Measurements from ENCODE around the gene PARP9. TPM values are rescaled to one million over a fixed set of nuclear protein-coding genes. Genes with fewer than 3 reads are reported as not detected.

The PARP9 gene
- total RNA-seq, 1 experiment from 2014 or later = 1.8 TPM

- H3K4me1 Mint-ChIP-seq = peaks cover 52% of the 10 kb centered on the region
- ATAC-seq (no peak), DNase-seq (ENCODE audit: low spot score) (no peak)
- H3K27ac Mint-ChIP-seq = no peak overlapping the region
- POLR2A ChIA-PET = no interaction called here
- no peaks in the 10 kb centered on the region for H3K27me3 Mint-ChIP-seq (ENCODE audit: low read depth)
- no peaks in the 10 kb centered on the region for H3K36me3 Mint-ChIP-seq
- CTCF ChIA-PET = no interaction called here
- TF ChIP-seq IRF2 (CRISPR knock-in tag; IDR thresholded peaks at IDR 0.05; ENCODE audit: borderline replicate concordance, low read depth) (no peak), NFE2L1 (CRISPR knock-in tag; IDR thresholded peaks at IDR 0.05) (no peak), TCF7 (CRISPR knock-in tag; IDR thresholded peaks at IDR 0.05; ENCODE audit: low read depth) (no peak), USF2 (CRISPR knock-in tag; IDR thresholded peaks at IDR 0.05) (no peak), ZNF232 (CRISPR knock-in tag; IDR thresholded peaks at IDR 0.05) (no peak)
- H3K4me3 Mint-ChIP-seq = no peak overlapping the region
- H3K9me3 Mint-ChIP-seq = peaks cover 5% of the 10 kb centered on the region
Observed at GRCh38 chr3:122506450-122506849, 57.6 kb downstream of the PARP9 start.

GRCh38 chr3:122505676-122506075 is 58.4 kb downstream of the PARP9 start:
- TF ChIP-seq ATF2 (CRISPR knock-in tag; IDR thresholded peaks at IDR 0.05; ENCODE audit: borderline replicate concordance, low read depth) (no peak), NR3C1 (CRISPR knock-in tag; conservative IDR thresholded peaks at IDR 0.05; ENCODE audit: low read depth) (no peak), NR1H2 (CRISPR knock-in tag; IDR thresholded peaks at IDR 0.05) (no peak), AR (CRISPR knock-in tag; IDR thresholded peaks at IDR 0.05) (no peak)
- ATAC-seq = no peak
- ChIA-PET CTCF (no interaction called here), POLR2A (no interaction called here)
- Mint-ChIP-seq H3K36me3 (no peaks in the 10 kb centered on the region), H3K4me1 (peaks cover 49% of the 10 kb centered on the region), H3K4me3 (no peak overlapping the region), H3K27me3 (ENCODE audit: low read depth) (no peaks in the 10 kb centered on the region), H3K9me3 (peaks cover 5% of the 10 kb centered on the region), H3K27ac (peak overlapping the region; percentile 35; the same call in 1 of the 2 replicates)
- no peak for DNase-seq (ENCODE audit: low spot score)

GRCh38 chr3:122502941-122503340 is 61.2 kb downstream of the PARP9 start:
- Mint-ChIP-seq H3K4me3 (no peak overlapping the region), H3K9me3 (peaks cover 5% of the 10 kb centered on the region), H3K36me3 (no peaks in the 10 kb centered on the region), H3K27ac (no peak overlapping the region), H3K27me3 (ENCODE audit: low read depth) (no peaks in the 10 kb centered on the region), H3K4me1 (peaks cover 45% of the 10 kb centered on the region)
- ChIA-PET CTCF (no interaction called here), POLR2A (no interaction called here)
- ATAC-seq = no peak
- DNase-seq (ENCODE audit: low spot score) = no peak
- TF ChIP-seq HMGXB4 (CRISPR knock-in tag; IDR thresholded peaks at IDR 0.05) (no peak), OVOL2 (CRISPR knock-in tag; IDR thresholded peaks at IDR 0.05; ENCODE audit: borderline replicate concordance) (no peak), AFF4 (CRISPR knock-in tag; IDR thresholded peaks at IDR 0.05; ENCODE audit: borderline replicate concordance) (no peak), SP1 (CRISPR knock-in tag; conservative IDR thresholded peaks at IDR 0.05) (no peak), NR3C1 (CRISPR knock-in tag; conservative IDR thresholded peaks at IDR 0.05; ENCODE audit: low read depth) (no peak), ZNF512 (CRISPR knock-in tag; IDR thresholded peaks at IDR 0.05; ENCODE audit: borderline replicate concordance) (no peak), E2F4 (CRISPR knock-in tag; IDR thresholded peaks at IDR 0.05; ENCODE audit: borderline replicate concordance, low read depth) (no peak)

All from WTC11 (cell line).